Measurements from ENCODE around the gene PROCA1. TPM values are rescaled to one million over a fixed set of nuclear protein-coding genes. Genes with fewer than 3 reads are reported as not detected.

PROCA1 gene
- total RNA-seq, 4 donors from 2014 or later: 1.7 to 3.5 (median 3.1) TPM; not detected in 1

- Histone ChIP-seq H3K27ac (no peak overlapping the region), H3K4me3 (no peak overlapping the region), H3K27me3 (no peaks in the 10 kb centered on the region), H3K36me3 (peaks cover 0 to 34% (median 0%) of the 10 kb centered on the region in 3 donors), H3K4me1 (peaks cover 0 to 20% (median 0%) of the 10 kb centered on the region in 4 donors), H3K9me3 (no peaks in the 10 kb centered on the region)
- no peak for TF ChIP-seq POLR2A (IDR thresholded peaks at IDR 0.05)
- TF ChIP-seq, protein P1, sequence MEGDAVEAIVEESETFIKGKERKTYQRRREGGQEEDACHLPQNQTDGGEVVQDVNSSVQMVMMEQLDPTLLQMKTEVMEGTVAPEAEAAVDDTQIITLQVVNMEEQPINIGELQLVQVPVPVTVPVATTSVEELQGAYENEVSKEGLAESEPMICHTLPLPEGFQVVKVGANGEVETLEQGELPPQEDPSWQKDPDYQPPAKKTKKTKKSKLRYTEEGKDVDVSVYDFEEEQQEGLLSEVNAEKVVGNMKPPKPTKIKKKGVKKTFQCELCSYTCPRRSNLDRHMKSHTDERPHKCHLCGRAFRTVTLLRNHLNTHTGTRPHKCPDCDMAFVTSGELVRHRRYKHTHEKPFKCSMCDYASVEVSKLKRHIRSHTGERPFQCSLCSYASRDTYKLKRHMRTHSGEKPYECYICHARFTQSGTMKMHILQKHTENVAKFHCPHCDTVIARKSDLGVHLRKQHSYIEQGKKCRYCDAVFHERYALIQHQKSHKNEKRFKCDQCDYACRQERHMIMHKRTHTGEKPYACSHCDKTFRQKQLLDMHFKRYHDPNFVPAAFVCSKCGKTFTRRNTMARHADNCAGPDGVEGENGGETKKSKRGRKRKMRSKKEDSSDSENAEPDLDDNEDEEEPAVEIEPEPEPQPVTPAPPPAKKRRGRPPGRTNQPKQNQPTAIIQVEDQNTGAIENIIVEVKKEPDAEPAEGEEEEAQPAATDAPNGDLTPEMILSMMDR (IDR thresholded peaks at IDR 0.05): no peak
- DNase-seq: no peak
Observed at GRCh38 chr17:28705074-28705659, 6.5 kb downstream of the PROCA1 start.

GRCh38 chr17:28704219-28704858, 7.3 kb downstream of the PROCA1 start:
- H3K4me3 ChIP-seq: no peak overlapping the region
- TF ChIP-seq POLR2A (IDR thresholded peaks at IDR 0.05): no peak
- TF ChIP-seq, protein P1 (IDR thresholded peaks at IDR 0.05): no peak
- peaks cover 0 to 43% (median 0%) of the 10 kb centered on the region in 3 donors for H3K36me3 ChIP-seq

GRCh38 chr17:28703552-28704218, 8.0 kb downstream of the PROCA1 start:
- Histone ChIP-seq H3K27ac (no peak overlapping the region), H3K4me1 (peaks cover 0 to 19% (median 2%) of the 10 kb centered on the region in 4 donors), H3K4me3 (no peak overlapping the region), H3K9me3 (no peaks in the 10 kb centered on the region), H3K27me3 (no peaks in the 10 kb centered on the region), H3K36me3 (peaks cover 0 to 49% (median 0%) of the 10 kb centered on the region in 3 donors)
- TF ChIP-seq, protein P1 (IDR thresholded peaks at IDR 0.05): no peak
- no peak for TF ChIP-seq POLR2A (IDR thresholded peaks at IDR 0.05)
- DNase-seq: no peak

More at GRCh38 chr17:28704219-28704858, 7.3 kb downstream of the PROCA1 start:
- DNase-seq: no peak
- Histone ChIP-seq H3K27ac (no peak overlapping the region), H3K27me3 (no peaks in the 10 kb centered on the region), H3K9me3 (no peaks in the 10 kb centered on the region), H3K4me1 (peaks cover 0 to 19% (median 2%) of the 10 kb centered on the region in 4 donors)

- no peak for DNase-seq
- no peaks in the 10 kb centered on the region for H3K27me3 ChIP-seq
- TF ChIP-seq, protein P1 (IDR thresholded peaks at IDR 0.05): no peak
- TF ChIP-seq POLR2A (IDR thresholded peaks at IDR 0.05): no peak
- peaks cover 0 to 58% (median 0%) of the 10 kb centered on the region in 3 donors for H3K36me3 ChIP-seq
- no peaks in the 10 kb centered on the region for H3K9me3 ChIP-seq
- peaks cover 0 to 23% (median 2%) of the 10 kb centered on the region in 4 donors for H3K4me1 ChIP-seq
- no peak overlapping the region for H3K27ac ChIP-seq
- H3K4me3 ChIP-seq: no peak overlapping the region
Observed at GRCh38 chr17:28702752-28703150, 8.9 kb downstream of the PROCA1 start.

DNA sequence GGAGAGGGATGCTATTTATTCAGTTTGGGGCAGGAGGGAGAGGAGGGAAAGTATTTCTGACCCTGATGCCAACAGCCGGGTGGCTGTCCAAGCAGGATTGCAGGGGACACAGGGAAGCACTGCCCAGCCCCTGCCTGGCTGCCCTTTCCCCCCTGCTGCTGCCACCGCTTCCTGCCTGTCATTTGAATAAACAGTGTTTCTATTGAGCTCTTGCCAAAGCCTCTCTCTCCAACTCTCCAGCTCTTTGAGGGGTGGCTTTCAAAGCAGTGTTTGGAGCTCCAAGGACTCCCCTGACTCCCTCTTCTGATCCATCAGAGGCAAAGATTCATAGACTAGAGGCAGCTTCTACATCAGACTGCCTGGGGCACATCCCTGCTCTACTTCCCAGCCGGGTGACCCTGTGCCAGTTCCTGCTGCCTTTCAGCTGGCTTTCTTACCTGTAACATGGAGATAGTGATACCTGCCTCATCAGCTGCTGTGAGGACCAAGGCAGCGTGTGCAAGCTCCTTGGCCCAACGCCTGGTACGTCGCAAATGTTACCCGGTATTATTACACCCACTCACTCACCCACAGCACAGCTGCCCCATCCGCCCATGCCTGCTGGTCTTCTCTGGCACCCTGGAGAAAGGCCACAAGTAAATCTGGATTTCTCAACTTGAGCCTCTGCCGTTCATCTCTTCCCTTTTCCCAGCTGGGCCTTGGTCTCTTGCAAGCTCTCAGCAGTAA, 9.5 kb downstream of the PROCA1 start:
- peaks cover 0 to 29% (median 2%) of the 10 kb centered on the region in 4 donors for H3K4me1 ChIP-seq
- H3K27me3 ChIP-seq: no peaks in the 10 kb centered on the region
- no peak for DNase-seq
- peaks cover 0 to 64% (median 0%) of the 10 kb centered on the region in 3 donors for H3K36me3 ChIP-seq
- H3K4me3 ChIP-seq: no peak overlapping the region
- no peak for TF ChIP-seq POLR2A (IDR thresholded peaks at IDR 0.05)
- TF ChIP-seq, protein P1 (IDR thresholded peaks at IDR 0.05): no peak
- H3K27ac ChIP-seq: no peak overlapping the region
- H3K9me3 ChIP-seq: no peaks in the 10 kb centered on the region
